Hematopoietic multipotent progenitor cell treated with erythropoietin and hydrocortisone succinate and interleukin-3 and kit ligand, for 6 days (in vitro differentiated cells): ENCODE data around the gene TNFSF11.
"Not testable (repeated sequence)": the region's sequence is repeated elsewhere in the genome, so short reads cannot be mapped to it uniquely, and the experiment has no call there.

Source experiments
- DNase-seq: peaks from one replicate; pipeline ENCODE4 v3.0.0-alpha.2; 2015

The TNFSF11 gene

GRCh38 chr13:42574011-42574410, at the start of gene TNFSF11:
Gene TNFSF11, plus strand, starts transcription at chr13:42574152. Its CDS starts 152 bp downstream, at chr13:42574304.
- no peak for DNase-seq

GRCh38 chr13:42524487-42525034, 49.4 kb upstream of the TNFSF11 start:
- DNase-seq, result no peak

- no peak for DNase-seq
Observed at GRCh38 chr13:42525035-42525504, 48.9 kb upstream of the TNFSF11 start.

GRCh38 chr13:42526276-42526675, 47.7 kb upstream of the TNFSF11 start:
- DNase-seq, result no peak

GRCh38 chr13:42526804-42527203, 47.1 kb upstream of the TNFSF11 start:
- no peak for DNase-seq

GRCh38 chr13:42532561-42533335, 41.2 kb upstream of the TNFSF11 start:
- no peak for DNase-seq

- no peak for DNase-seq
Observed at GRCh38 chr13:42533336-42533591, 40.7 kb upstream of the TNFSF11 start.

GRCh38 chr13:42534785-42535184, 39.2 kb upstream of the TNFSF11 start:
- DNase-seq, result no peak

- DNase-seq, result no peak
Observed at GRCh38 chr13:42538996-42539395, 35.0 kb upstream of the TNFSF11 start.

GRCh38 chr13:42539670-42540069, 34.3 kb upstream of the TNFSF11 start:
- no peak for DNase-seq

GRCh38 chr13:42543215-42543797, 30.6 kb upstream of the TNFSF11 start:
- DNase-seq, result no peak

GRCh38 chr13:42544246-42544926, 29.6 kb upstream of the TNFSF11 start:
- peak; percentile 31 for DNase-seq

- DNase-seq, result no peak
Observed at GRCh38 chr13:42545842-42546241, 28.1 kb upstream of the TNFSF11 start.

GRCh38 chr13:42547612-42548011, 26.3 kb upstream of the TNFSF11 start:
- DNase-seq, result no peak

GRCh38 chr13:42548731-42549551, 25.0 kb upstream of the TNFSF11 start:
- peak; percentile 86 for DNase-seq

GRCh38 chr13:42549552-42549936, 24.4 kb upstream of the TNFSF11 start:
- no peak for DNase-seq

GRCh38 chr13:42551611-42552010, 22.3 kb upstream of the TNFSF11 start:
- DNase-seq, result no peak

GRCh38 chr13:42553098-42554046, 20.6 kb upstream of the TNFSF11 start:
- DNase-seq, result no peak

GRCh38 chr13:42559057-42559456, 14.9 kb upstream of the TNFSF11 start:
- DNase-seq, result no peak

GRCh38 chr13:42559573-42560218, 14.3 kb upstream of the TNFSF11 start:
- not testable (repeated sequence) for DNase-seq

GRCh38 chr13:42560320-42560719, 13.6 kb upstream of the TNFSF11 start:
- not testable (repeated sequence) for DNase-seq
